Measurements from ENCODE around the gene MEGF11.

DNA sequence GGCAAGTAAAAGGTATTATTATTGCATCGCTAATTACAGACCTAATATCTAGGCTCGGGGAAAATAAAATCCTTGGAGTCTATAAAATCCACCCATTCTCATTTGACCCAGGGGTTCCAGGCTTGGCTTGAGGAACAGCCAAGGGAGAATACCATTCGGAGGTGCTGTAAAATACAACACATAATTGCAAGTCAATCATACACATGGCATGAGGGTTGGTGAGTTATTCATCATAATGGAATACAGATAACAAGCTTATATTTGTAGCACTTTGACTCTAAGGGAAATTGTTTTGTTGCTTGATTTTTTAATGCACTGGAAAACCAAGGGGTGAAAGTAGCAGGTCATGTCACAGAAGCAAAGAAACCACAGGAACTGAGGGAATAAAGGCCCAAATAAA lies 23.0 kb upstream of the MEGF11 start:
- TF ChIP-seq, protein P1, sequence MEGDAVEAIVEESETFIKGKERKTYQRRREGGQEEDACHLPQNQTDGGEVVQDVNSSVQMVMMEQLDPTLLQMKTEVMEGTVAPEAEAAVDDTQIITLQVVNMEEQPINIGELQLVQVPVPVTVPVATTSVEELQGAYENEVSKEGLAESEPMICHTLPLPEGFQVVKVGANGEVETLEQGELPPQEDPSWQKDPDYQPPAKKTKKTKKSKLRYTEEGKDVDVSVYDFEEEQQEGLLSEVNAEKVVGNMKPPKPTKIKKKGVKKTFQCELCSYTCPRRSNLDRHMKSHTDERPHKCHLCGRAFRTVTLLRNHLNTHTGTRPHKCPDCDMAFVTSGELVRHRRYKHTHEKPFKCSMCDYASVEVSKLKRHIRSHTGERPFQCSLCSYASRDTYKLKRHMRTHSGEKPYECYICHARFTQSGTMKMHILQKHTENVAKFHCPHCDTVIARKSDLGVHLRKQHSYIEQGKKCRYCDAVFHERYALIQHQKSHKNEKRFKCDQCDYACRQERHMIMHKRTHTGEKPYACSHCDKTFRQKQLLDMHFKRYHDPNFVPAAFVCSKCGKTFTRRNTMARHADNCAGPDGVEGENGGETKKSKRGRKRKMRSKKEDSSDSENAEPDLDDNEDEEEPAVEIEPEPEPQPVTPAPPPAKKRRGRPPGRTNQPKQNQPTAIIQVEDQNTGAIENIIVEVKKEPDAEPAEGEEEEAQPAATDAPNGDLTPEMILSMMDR (IDR thresholded peaks at IDR 0.05; ENCODE audit: low read depth, low read length), result no peak
- no peak for TF ChIP-seq EZH2phosphoT487 (IDR thresholded peaks at IDR 0.05; ENCODE audit: low read depth)

All from OCI-LY3 (cell line).